Cardiac muscle cell (in vitro differentiated cells and primary cell): ENCODE results near the gene ZNF441. TPM values are rescaled to one million over a fixed set of nuclear protein-coding genes. Genes with fewer than 3 reads are reported as not detected.

Experiments used
- DNase-seq, 2 donors: peaks; one replicate each; pipeline versions ENCODE4 v3.0.0 to v3.0.0-alpha.2; 2010 to 2017; ENCODE audit warnings: low read depth in 1 of 2, low spot score in 1 of 2
- H3K27ac ChIP-seq: fragments of 200-600 bp; sonication (generic); 2 replicates; pipeline ENCODE4 v1.5.1; 2016
- H3K27me3 ChIP-seq: fragments of 200-600 bp; sonication (generic); 2 replicates; pipeline ENCODE4 v1.6.0; 2016; ENCODE audit warnings: control low read depth
- H3K36me3 ChIP-seq: fragments of 200-600 bp; sonication (generic); 2 replicates; pipeline ENCODE4 v1.5.1; 2016; ENCODE audit warnings: control low read depth
- H3K4me1 ChIP-seq: fragments of 200-600 bp; sonication (generic); 2 replicates; pipeline ENCODE4 v1.8.1; 2017; ENCODE audit warnings: low read depth, mild to moderate bottlenecking, mixed run types
- H3K4me3 ChIP-seq: fragments of 200-600 bp; sonication (generic); 2 replicates; pipeline ENCODE4 v1.5.1; 2016; ENCODE audit warnings: mild to moderate bottlenecking
- H3K9me3 ChIP-seq: fragments of 200-600 bp; sonication (generic); 2 replicates; pipeline ENCODE4 v1.5.1; 2017; ENCODE audit warnings: low read depth, mild to moderate bottlenecking, control low read depth
- polyA plus RNA-seq: library from polyadenylated mRNA; unstranded; fragments of >200 nt; fragmentation: Nextera tagmentation; extraction: Ambion mirVana; gene quantifications from 2 replicates; pipeline ENCODE4 v1.2.1, GENCODE V29; 2016
- total RNA-seq: library from RNA; depleted of rRNA; stranded (reverse); fragments of >200 nt; gene quantifications from 2 replicates; pipeline ENCODE4 v1.2.3, GENCODE V29; 2016
- TF ChIP-seq, protein P1 (sequence below): IDR thresholded peaks from 2 replicates; pipeline ENCODE4 v1.5.1; 2012; ENCODE audit warnings: low read depth, mild to moderate bottlenecking, low read length

The ZNF441 gene
- total RNA-seq (4.5 and 26.9 TPM in 2 replicates), polyA plus RNA-seq (2.1 and 10.0 TPM in 2 replicates)

GRCh38 chr19:11766597-11767591 lies at the start of gene ZNF441:
Gene ZNF441, plus strand, starts transcription at chr19:11767000. Its CDS starts 194 bp downstream, at chr19:11767194.
- TF ChIP-seq, protein P1, sequence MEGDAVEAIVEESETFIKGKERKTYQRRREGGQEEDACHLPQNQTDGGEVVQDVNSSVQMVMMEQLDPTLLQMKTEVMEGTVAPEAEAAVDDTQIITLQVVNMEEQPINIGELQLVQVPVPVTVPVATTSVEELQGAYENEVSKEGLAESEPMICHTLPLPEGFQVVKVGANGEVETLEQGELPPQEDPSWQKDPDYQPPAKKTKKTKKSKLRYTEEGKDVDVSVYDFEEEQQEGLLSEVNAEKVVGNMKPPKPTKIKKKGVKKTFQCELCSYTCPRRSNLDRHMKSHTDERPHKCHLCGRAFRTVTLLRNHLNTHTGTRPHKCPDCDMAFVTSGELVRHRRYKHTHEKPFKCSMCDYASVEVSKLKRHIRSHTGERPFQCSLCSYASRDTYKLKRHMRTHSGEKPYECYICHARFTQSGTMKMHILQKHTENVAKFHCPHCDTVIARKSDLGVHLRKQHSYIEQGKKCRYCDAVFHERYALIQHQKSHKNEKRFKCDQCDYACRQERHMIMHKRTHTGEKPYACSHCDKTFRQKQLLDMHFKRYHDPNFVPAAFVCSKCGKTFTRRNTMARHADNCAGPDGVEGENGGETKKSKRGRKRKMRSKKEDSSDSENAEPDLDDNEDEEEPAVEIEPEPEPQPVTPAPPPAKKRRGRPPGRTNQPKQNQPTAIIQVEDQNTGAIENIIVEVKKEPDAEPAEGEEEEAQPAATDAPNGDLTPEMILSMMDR, result no peak
- DNase-seq, result peak; percentile 96 to 99
- no peaks in the 10 kb centered on the region for H3K27me3 ChIP-seq
- peak within 1 kb of the TSS; percentile 82 for H3K27ac ChIP-seq
- H3K4me1 ChIP-seq, result no peaks in the 10 kb centered on the region
- no peaks in the 10 kb centered on the region for H3K36me3 ChIP-seq
- peak within 1 kb of the TSS; percentile 63 for H3K4me3 ChIP-seq
- no peaks in the 10 kb centered on the region for H3K9me3 ChIP-seq

DNA sequence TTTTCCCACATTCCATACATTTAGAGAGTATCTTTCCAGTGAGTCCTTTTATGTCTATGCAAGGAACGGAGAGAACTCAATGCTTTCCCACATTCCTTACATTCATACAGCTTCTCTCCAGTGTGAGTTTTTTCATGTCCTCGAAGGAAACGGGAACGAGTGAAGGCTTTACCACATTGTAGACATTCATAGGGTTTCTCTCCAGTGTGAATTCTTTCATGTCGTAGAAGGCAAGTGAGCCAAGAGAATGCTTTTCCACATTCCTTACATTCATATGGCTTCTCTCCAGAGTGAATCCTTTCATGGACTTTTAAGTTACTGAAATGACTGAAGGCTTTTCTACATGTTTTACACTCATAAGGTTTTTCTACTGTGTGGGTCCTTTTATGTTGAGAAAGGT lies 45.1 kb upstream of the ZNF441 start:
- Histone ChIP-seq H3K4me3 (no peak overlapping the region), H3K4me1 (no peaks in the 10 kb centered on the region), H3K36me3 (peaks cover 18% of the 10 kb centered on the region), H3K9me3 (no peaks in the 10 kb centered on the region), H3K27me3 (no peaks in the 10 kb centered on the region), H3K27ac (no peak overlapping the region)
- TF ChIP-seq, protein P1, result no peak
- DNase-seq, result no peak

DNA sequence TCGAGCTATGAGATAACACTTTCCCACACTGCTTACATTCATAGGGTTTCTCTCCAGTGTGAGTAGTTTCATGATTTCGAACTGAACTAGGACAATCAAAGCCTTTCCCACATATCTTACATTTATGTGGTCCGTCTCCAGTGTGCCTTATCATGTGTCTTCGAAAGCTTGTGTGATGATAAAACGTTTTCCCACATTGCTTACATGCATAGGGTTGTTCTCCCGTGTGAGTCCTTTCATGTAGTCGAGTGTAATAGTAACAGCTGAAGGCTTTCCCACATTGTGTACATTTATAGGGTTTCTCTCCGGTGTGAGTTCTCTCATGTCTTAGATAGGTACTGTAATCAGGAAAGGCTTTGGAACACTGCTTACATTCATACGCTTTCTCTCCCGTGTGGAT lies 44.4 kb upstream of the ZNF441 start:
- TF ChIP-seq, protein P1, result no peak
- H3K4me1 ChIP-seq, result no peaks in the 10 kb centered on the region
- H3K27ac ChIP-seq, result no peak overlapping the region
- no peaks in the 10 kb centered on the region for H3K9me3 ChIP-seq
- DNase-seq, result no peak
- no peak overlapping the region for H3K4me3 ChIP-seq
- no peaks in the 10 kb centered on the region for H3K27me3 ChIP-seq
- peaks cover 18% of the 10 kb centered on the region for H3K36me3 ChIP-seq

DNA sequence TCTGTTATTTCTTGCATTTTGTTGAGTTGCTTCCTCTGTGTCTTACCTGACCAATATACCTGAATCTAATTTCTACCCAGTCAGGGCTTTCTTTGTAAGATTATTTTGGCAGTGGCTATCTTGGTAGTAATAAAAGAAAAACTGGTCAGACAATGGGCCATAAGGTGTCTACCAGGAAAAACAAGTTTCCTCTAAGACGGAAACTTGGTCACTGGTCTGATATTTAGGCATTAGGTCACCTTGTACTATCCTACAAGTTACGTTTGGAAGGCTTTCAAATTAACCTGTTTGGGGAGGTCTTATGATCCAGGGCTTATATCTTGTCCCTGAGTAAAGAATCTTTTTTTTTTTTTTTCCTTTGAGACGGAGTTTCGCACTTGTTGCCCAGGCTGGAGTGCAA lies 37.2 kb upstream of the ZNF441 start:
- Histone ChIP-seq H3K4me3 (no peak overlapping the region), H3K4me1 (no peaks in the 10 kb centered on the region), H3K27ac (no peak overlapping the region), H3K9me3 (no peaks in the 10 kb centered on the region), H3K27me3 (no peaks in the 10 kb centered on the region), H3K36me3 (peaks cover 5% of the 10 kb centered on the region)
- DNase-seq, result no peak
- TF ChIP-seq, protein P1, result no peak

DNA sequence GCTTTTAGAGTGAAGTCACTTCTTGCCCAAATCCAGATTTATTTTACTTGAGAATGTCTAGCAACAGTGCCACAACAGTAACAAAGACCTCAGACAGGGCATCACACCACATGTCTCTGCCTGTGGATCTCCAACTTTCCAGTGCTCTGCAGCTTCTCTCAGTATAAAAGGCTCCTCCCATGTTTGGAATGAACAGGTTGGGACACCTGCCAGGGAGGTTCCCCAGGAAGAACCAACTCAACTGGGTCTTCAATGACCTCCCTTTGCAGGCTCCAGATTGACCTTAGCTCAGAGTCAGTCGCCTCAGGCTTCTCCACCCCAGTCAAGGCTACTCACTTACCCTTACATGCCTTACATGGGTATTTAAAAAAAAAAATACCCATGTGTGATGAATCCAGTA lies 31.4 kb upstream of the ZNF441 start:
- Histone ChIP-seq H3K27me3 (no peaks in the 10 kb centered on the region), H3K4me1 (peaks cover 5% of the 10 kb centered on the region), H3K9me3 (no peaks in the 10 kb centered on the region), H3K27ac (no peak overlapping the region), H3K4me3 (no peak overlapping the region), H3K36me3 (peaks cover 3% of the 10 kb centered on the region)
- no peak for DNase-seq
- TF ChIP-seq, protein P1, result no peak
